Hepatocyte (in vitro differentiated cells): Measurements from ENCODE around the gene PAM. TPM values are rescaled to one million over a fixed set of nuclear protein-coding genes. Genes with fewer than 3 reads are reported as not detected.

Source experiments
- DNase-seq: peaks from one replicate; pipeline ENCODE4 v3.0.0-alpha.2; 2016; ENCODE audit warnings: low spot score
- H2AFZ ChIP-seq: fragments of 200-600 bp; sonication (generic); 2 replicates; pipeline ENCODE4 v1.6.0; 2016; ENCODE audit warnings: antibody characterized with exemption, mild to moderate bottlenecking
- H3K27ac ChIP-seq: fragments of 200-600 bp; sonication (generic); 2 replicates; pipeline ENCODE4 v1.5.1; 2016; ENCODE audit warnings: mild to moderate bottlenecking
- H3K27me3 ChIP-seq: fragments of 200-600 bp; sonication (generic); 2 replicates; pipeline ENCODE4 v1.6.1; 2016
- H3K36me3 ChIP-seq: fragments of 200-600 bp; sonication (generic); replicated peaks from 2 replicates; pipeline ENCODE4 v1.5.1; 2016; ENCODE audit warnings: low read depth; ENCODE audit not compliant: insufficient read depth
- H3K4me1 ChIP-seq: fragments of 200-600 bp; sonication (generic); 2 replicates; pipeline ENCODE4 v1.5.1; 2016; ENCODE audit warnings: mild to moderate bottlenecking, moderate library complexity; ENCODE audit not compliant: insufficient read depth
- H3K4me2 ChIP-seq: fragments of 200-600 bp; sonication (generic); 2 replicates; pipeline ENCODE4 v1.6.0; 2016
- H3K4me3 ChIP-seq: fragments of 200-600 bp; sonication (generic); 2 replicates; pipeline ENCODE4 v1.5.1; 2016; ENCODE audit warnings: mild to moderate bottlenecking
- H3K79me2 ChIP-seq: fragments of 200-600 bp; sonication (generic); 2 replicates; pipeline ENCODE4 v1.6.0; 2017; ENCODE audit warnings: mild to moderate bottlenecking
- H3K9me2 ChIP-seq: fragments of 200-600 bp; sonication (generic); replicated peaks from 2 replicates; pipeline ENCODE4 v1.6.0; 2017; ENCODE audit warnings: mild to moderate bottlenecking; ENCODE audit not compliant: insufficient read depth
- H3K9me3 ChIP-seq: fragments of 200-600 bp; sonication (generic); 2 replicates; pipeline ENCODE4 v1.5.1; 2016; ENCODE audit warnings: low read depth, mild to moderate bottlenecking
- H4K20me1 ChIP-seq: fragments of 200-600 bp; sonication (generic); 2 replicates; pipeline ENCODE4 v1.6.0; 2016; ENCODE audit warnings: mild to moderate bottlenecking; ENCODE audit not compliant: insufficient read depth, poor library complexity, severe bottlenecking
- EZH2 ChIP-seq: fragments of 200-600 bp; sonication (generic); IDR thresholded peaks from 2 replicates; pipeline ENCODE4 v1.6.1; 2016; ENCODE audit warnings: antibody characterized with exemption, mild to moderate bottlenecking, borderline replicate concordance
- EZH2phosphoT487 ChIP-seq: fragments of 200-600 bp; sonication (generic); IDR thresholded peaks from one replicate; pipeline ENCODE4 v1.6.1; 2018; ENCODE audit warnings: antibody characterized with exemption, mild to moderate bottlenecking, low read depth, moderate library complexity; ENCODE audit not compliant: unreplicated experiment, severe bottlenecking
- WGBS: methylation state at CpG from one replicate; pipeline ENCODE4 v1.1.6; 2016; ENCODE audit warnings: low lambda C conversion rate; ENCODE audit errors: missing lambda C conversion rate; 5-methylcytosine and 5-hydroxymethylcytosine counted together
- polyA plus RNA-seq: library from polyadenylated mRNA; unstranded; fragments of >200 nt; fragmentation: Nextera tagmentation; extraction: Ambion mirVana; gene quantifications from 2 replicates; pipeline ENCODE4 v1.2.1, GENCODE V29; 2016
- total RNA-seq: library from RNA; depleted of rRNA; stranded (reverse); fragments of >200 nt; gene quantifications from 2 replicates; pipeline ENCODE4 v1.2.3, GENCODE V29; 2014
- TF ChIP-seq, protein P1 (sequence below): fragments of 200-600 bp; sonication (generic); IDR thresholded peaks from 2 replicates; pipeline ENCODE4 v1.5.1; 2016; ENCODE audit warnings: antibody characterized with exemption, mild to moderate bottlenecking; ENCODE audit not compliant: poor library complexity

Gene PAM
- total and polyA plus RNA-seq, 2 experiments from 2014 or later: 118 to 158 TPM

GRCh38 chr5:102958481-102959011 lies 203.4 kb downstream of the PAM start:
- no peak overlapping the region for H3K4me3 ChIP-seq
- peak overlapping the region; percentile 43 for H3K27ac ChIP-seq
- no peaks in the 10 kb centered on the region for H3K36me3 ChIP-seq
- no peaks in the 10 kb centered on the region for H3K9me3 ChIP-seq
- no peaks in the 10 kb centered on the region for H3K27me3 ChIP-seq
- no peaks in the 10 kb centered on the region for H4K20me1 ChIP-seq
- peak; percentile 7 for DNase-seq
- H3K9me2 ChIP-seq: no peaks in the 10 kb centered on the region
- H3K4me1 ChIP-seq: no peaks in the 10 kb centered on the region
- no peak overlapping the region for H3K4me2 ChIP-seq
- no peaks in the 10 kb centered on the region for H3K79me2 ChIP-seq
- no peak overlapping the region for H2AFZ ChIP-seq
- TF ChIP-seq EZH2: no peak
- TF ChIP-seq, protein P1, sequence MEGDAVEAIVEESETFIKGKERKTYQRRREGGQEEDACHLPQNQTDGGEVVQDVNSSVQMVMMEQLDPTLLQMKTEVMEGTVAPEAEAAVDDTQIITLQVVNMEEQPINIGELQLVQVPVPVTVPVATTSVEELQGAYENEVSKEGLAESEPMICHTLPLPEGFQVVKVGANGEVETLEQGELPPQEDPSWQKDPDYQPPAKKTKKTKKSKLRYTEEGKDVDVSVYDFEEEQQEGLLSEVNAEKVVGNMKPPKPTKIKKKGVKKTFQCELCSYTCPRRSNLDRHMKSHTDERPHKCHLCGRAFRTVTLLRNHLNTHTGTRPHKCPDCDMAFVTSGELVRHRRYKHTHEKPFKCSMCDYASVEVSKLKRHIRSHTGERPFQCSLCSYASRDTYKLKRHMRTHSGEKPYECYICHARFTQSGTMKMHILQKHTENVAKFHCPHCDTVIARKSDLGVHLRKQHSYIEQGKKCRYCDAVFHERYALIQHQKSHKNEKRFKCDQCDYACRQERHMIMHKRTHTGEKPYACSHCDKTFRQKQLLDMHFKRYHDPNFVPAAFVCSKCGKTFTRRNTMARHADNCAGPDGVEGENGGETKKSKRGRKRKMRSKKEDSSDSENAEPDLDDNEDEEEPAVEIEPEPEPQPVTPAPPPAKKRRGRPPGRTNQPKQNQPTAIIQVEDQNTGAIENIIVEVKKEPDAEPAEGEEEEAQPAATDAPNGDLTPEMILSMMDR: no peak
- TF ChIP-seq EZH2phosphoT487: no peak
- WGBS: 50% methylated on average over 1 of the region's 1 CpG

GRCh38 chr5:102959055-102959454 lies 203.9 kb downstream of the PAM start:
- 55% methylated on average over 1 of the region's 1 CpG for WGBS
- Histone ChIP-seq H3K4me3 (no peak overlapping the region), H3K9me2 (no peaks in the 10 kb centered on the region), H3K27me3 (no peaks in the 10 kb centered on the region), H3K9me3 (no peaks in the 10 kb centered on the region), H3K4me1 (no peaks in the 10 kb centered on the region), H2AFZ (no peak overlapping the region), H3K4me2 (no peak overlapping the region), H3K27ac (peak overlapping the region; percentile 43), H3K79me2 (no peaks in the 10 kb centered on the region), H3K36me3 (no peaks in the 10 kb centered on the region), H4K20me1 (no peaks in the 10 kb centered on the region)
- TF ChIP-seq EZH2: no peak
- DNase-seq: peak; percentile 7

- Histone ChIP-seq H3K79me2 (no peaks in the 10 kb centered on the region), H3K36me3 (no peaks in the 10 kb centered on the region), H3K9me2 (no peaks in the 10 kb centered on the region), H4K20me1 (no peaks in the 10 kb centered on the region), H3K4me2 (no peak overlapping the region), H3K4me3 (no peak overlapping the region), H2AFZ (no peak overlapping the region), H3K4me1 (no peaks in the 10 kb centered on the region), H3K27me3 (no peaks in the 10 kb centered on the region), H3K27ac (no peak overlapping the region), H3K9me3 (no peaks in the 10 kb centered on the region)
- TF ChIP-seq EZH2phosphoT487: no peak
- TF ChIP-seq EZH2: no peak
- TF ChIP-seq, protein P1: no peak
- no peak for DNase-seq
- 70% methylated on average over 4 of the region's 4 CpGs for WGBS
Measured at GRCh38 chr5:102961671-102962070, 206.6 kb downstream of the PAM start.

- no peak overlapping the region for H3K4me3 ChIP-seq
- no peaks in the 10 kb centered on the region for H3K9me2 ChIP-seq
- 96% methylated on average over 1 of the region's 1 CpG for WGBS
- no peaks in the 10 kb centered on the region for H3K27me3 ChIP-seq
- H4K20me1 ChIP-seq: no peaks in the 10 kb centered on the region
- no peak overlapping the region for H3K27ac ChIP-seq
- no peaks in the 10 kb centered on the region for H3K9me3 ChIP-seq
- DNase-seq: no peak
- H3K4me2 ChIP-seq: no peak overlapping the region
- no peaks in the 10 kb centered on the region for H3K36me3 ChIP-seq
- no peak overlapping the region for H2AFZ ChIP-seq
- H3K4me1 ChIP-seq: no peaks in the 10 kb centered on the region
- TF ChIP-seq, protein P1: no peak
- TF ChIP-seq EZH2phosphoT487 (no peak), EZH2 (no peak)
- H3K79me2 ChIP-seq: no peaks in the 10 kb centered on the region
Measured at GRCh38 chr5:102965653-102966052, 210.5 kb downstream of the PAM start.
